Loucy (cell line): Measurements from ENCODE around the gene DPEP3.

Experiments used
- H2AFZ ChIP-seq: fragments of 200-600 bp; sonication (generic); 2 replicates; pipeline ENCODE4 v1.6.0; 2016; ENCODE audit warnings: antibody characterized with exemption, mild to moderate bottlenecking, low read length, moderate library complexity
- H3F3A ChIP-seq: fragments of 200-600 bp; 2 replicates; pipeline ENCODE4 v1.6.0; 2016; ENCODE audit warnings: antibody characterized with exemption, low read depth, mild to moderate bottlenecking
- H3K27me3 ChIP-seq: fragments of 200-600 bp; sonication (generic); 2 replicates; pipeline ENCODE4 v1.6.1; 2014; ENCODE audit warnings: low read length, mild to moderate bottlenecking; ENCODE audit not compliant: insufficient read depth, poor library complexity, severe bottlenecking
- H3K36me3 ChIP-seq: fragments of 200-600 bp; sonication (generic); 2 replicates; pipeline ENCODE4 v1.6.1; 2016; ENCODE audit warnings: low read length; ENCODE audit not compliant: insufficient read depth
- H3K4me1 ChIP-seq: fragments of 200-600 bp; sonication (generic); 2 replicates; pipeline ENCODE4 v1.5.1; 2014; ENCODE audit warnings: low read length, mild to moderate bottlenecking; ENCODE audit not compliant: insufficient read depth, poor library complexity, severe bottlenecking
- H3K4me2 ChIP-seq: fragments of 200-600 bp; sonication (generic); 2 replicates; pipeline ENCODE4 v1.6.0; 2014; ENCODE audit warnings: antibody characterized with exemption, low read length, low read depth, mild to moderate bottlenecking; ENCODE audit not compliant: poor library complexity, severe bottlenecking
- H3K4me3 ChIP-seq: fragments of 200-600 bp; sonication (generic); 2 replicates; pipeline ENCODE4 v1.5.1; 2014; ENCODE audit warnings: low read length, mild to moderate bottlenecking, mixed read lengths; ENCODE audit not compliant: poor library complexity, severe bottlenecking
- H3K79me2 ChIP-seq: fragments of 200-600 bp; sonication (generic); 2 replicates; pipeline ENCODE4 v1.6.1; 2014; ENCODE audit warnings: low read length; ENCODE audit not compliant: insufficient read depth
- H3K9ac ChIP-seq: fragments of 200-600 bp; sonication (generic); 2 replicates; pipeline ENCODE4 v1.6.0; 2014; ENCODE audit warnings: mild to moderate bottlenecking, low read depth, low read length, moderate library complexity; ENCODE audit not compliant: poor library complexity, severe bottlenecking
- H3K9me2 ChIP-seq: fragments of 200-600 bp; sonication (generic); replicated peaks from 2 replicates; pipeline ENCODE4 v1.6.1; 2016; ENCODE audit warnings: low read depth, low read length, mixed read lengths
- H3K9me3 ChIP-seq: fragments of 200-600 bp; sonication (generic); 2 replicates; pipeline ENCODE4 v1.6.1; 2014; ENCODE audit warnings: mild to moderate bottlenecking, antibody characterized with exemption, low read length, low read depth; ENCODE audit not compliant: insufficient read depth
- H4K20me1 ChIP-seq: fragments of 200-600 bp; sonication (generic); 2 replicates; pipeline ENCODE4 v1.6.0; 2014; ENCODE audit warnings: antibody characterized with exemption, low read length, mild to moderate bottlenecking; ENCODE audit not compliant: insufficient read depth, poor library complexity, severe bottlenecking
- EZH2phosphoT487 ChIP-seq: fragments of 200-600 bp; IDR thresholded peaks from 2 replicates; pipeline ENCODE4 v1.6.1; 2018; ENCODE audit warnings: antibody characterized with exemption, mild to moderate bottlenecking, moderate library complexity, borderline replicate concordance
- TF ChIP-seq, protein P1 (sequence below): fragments of 200-600 bp; sonication (generic); conservative IDR thresholded peaks from 2 replicates; pipeline ENCODE4 v1.5.1; 2014; ENCODE audit warnings: mild to moderate bottlenecking, antibody characterized with exemption, low read length

The DPEP3 gene

DNA sequence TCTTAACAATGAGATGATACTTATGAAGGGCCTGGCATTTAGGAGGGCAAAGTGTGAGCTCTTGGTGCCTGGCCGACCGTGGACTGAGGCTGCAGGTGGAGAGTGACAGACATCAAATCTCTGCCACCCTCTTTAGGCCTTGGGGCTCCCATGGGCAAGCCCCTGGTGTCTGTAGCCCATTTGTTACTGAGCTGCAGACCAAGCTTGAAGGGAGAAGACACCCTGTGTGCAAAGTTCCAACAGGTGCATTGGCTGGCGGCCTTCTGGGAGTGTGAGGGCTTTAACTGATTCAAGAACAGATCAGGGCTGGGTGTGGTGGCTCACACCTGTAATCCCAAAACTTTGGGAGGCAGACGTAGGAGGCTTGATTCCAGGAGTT lies 47.8 kb downstream of the DPEP3 start:
- Histone ChIP-seq H3K27me3 (no peaks in the 10 kb centered on the region), H3K4me3 (no peak overlapping the region), H3K4me1 (peaks cover 8% of the 10 kb centered on the region), H3K36me3 (peaks cover 10% of the 10 kb centered on the region; the same call in 1 of the 2 replicates), H3K79me2 (peaks cover 22% of the 10 kb centered on the region), H3F3A (no peaks in the 10 kb centered on the region), H4K20me1 (peaks cover 7% of the 10 kb centered on the region), H3K9me2 (no peaks in the 10 kb centered on the region), H3K9me3 (no peaks in the 10 kb centered on the region), H2AFZ (no peak overlapping the region), H3K4me2 (no peak overlapping the region), H3K9ac (no peak overlapping the region)
- TF ChIP-seq EZH2phosphoT487 = no peak
- TF ChIP-seq, protein P1, sequence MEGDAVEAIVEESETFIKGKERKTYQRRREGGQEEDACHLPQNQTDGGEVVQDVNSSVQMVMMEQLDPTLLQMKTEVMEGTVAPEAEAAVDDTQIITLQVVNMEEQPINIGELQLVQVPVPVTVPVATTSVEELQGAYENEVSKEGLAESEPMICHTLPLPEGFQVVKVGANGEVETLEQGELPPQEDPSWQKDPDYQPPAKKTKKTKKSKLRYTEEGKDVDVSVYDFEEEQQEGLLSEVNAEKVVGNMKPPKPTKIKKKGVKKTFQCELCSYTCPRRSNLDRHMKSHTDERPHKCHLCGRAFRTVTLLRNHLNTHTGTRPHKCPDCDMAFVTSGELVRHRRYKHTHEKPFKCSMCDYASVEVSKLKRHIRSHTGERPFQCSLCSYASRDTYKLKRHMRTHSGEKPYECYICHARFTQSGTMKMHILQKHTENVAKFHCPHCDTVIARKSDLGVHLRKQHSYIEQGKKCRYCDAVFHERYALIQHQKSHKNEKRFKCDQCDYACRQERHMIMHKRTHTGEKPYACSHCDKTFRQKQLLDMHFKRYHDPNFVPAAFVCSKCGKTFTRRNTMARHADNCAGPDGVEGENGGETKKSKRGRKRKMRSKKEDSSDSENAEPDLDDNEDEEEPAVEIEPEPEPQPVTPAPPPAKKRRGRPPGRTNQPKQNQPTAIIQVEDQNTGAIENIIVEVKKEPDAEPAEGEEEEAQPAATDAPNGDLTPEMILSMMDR = no peak

GRCh38 chr16:67931712-67932461 lies 48.4 kb downstream of the DPEP3 start, which contains the start of gene CTRL:
CTRL (minus strand) TSS chr16:67931862; CDS start chr16:67931852, 10 bp downstream.
- no peaks in the 10 kb centered on the region for H3K9me2 ChIP-seq
- no peak within 1 kb of the TSS for H3K4me3 ChIP-seq
- H3K36me3 ChIP-seq = peaks cover 13% of the 10 kb centered on the region; the same call in 1 of the 2 replicates
- H3K4me1 ChIP-seq = peaks cover 5% of the 10 kb centered on the region
- TF ChIP-seq EZH2phosphoT487 = no peak
- TF ChIP-seq, protein P1 = no peak
- no peak within 1 kb of the TSS for H2AFZ ChIP-seq
- H4K20me1 ChIP-seq = peaks cover 7% of the 10 kb centered on the region
- no peaks in the 10 kb centered on the region for H3K27me3 ChIP-seq
- peaks cover 17% of the 10 kb centered on the region; the same call in 1 of the 2 replicates for H3K79me2 ChIP-seq
- H3F3A ChIP-seq = no peaks in the 10 kb centered on the region
- no peak within 1 kb of the TSS for H3K9ac ChIP-seq
- no peak within 1 kb of the TSS for H3K4me2 ChIP-seq
- no peaks in the 10 kb centered on the region for H3K9me3 ChIP-seq

GRCh38 chr16:67930678-67931211 lies 49.6 kb downstream of the DPEP3 start:
- no peak overlapping the region for H3K4me2 ChIP-seq
- no peaks in the 10 kb centered on the region for H3K27me3 ChIP-seq
- peaks cover 7% of the 10 kb centered on the region for H4K20me1 ChIP-seq
- H2AFZ ChIP-seq = no peak overlapping the region
- no peaks in the 10 kb centered on the region for H3F3A ChIP-seq
- H3K4me3 ChIP-seq = no peak overlapping the region
- peaks cover 6% of the 10 kb centered on the region; the same call in 1 of the 2 replicates for H3K79me2 ChIP-seq
- peaks cover 13% of the 10 kb centered on the region; the same call in 1 of the 2 replicates for H3K36me3 ChIP-seq
- TF ChIP-seq, protein P1 = no peak
- H3K4me1 ChIP-seq = peaks cover 8% of the 10 kb centered on the region
- no peaks in the 10 kb centered on the region for H3K9me3 ChIP-seq
- no peak overlapping the region for H3K9ac ChIP-seq
- H3K9me2 ChIP-seq = no peaks in the 10 kb centered on the region
